Activated naive CD4-positive, alpha-beta T cell treated with anti-CD3 and anti-CD28 coated beads, Interleukin-2, amount 10 ng/mL, durations not matched to agents 7 days and 5 days (primary cell): ENCODE data around the gene PLD6.
A peak's percentile ranks its signal among the peaks of the same experiment; 100 is the strongest.

Experiments used
- CTCF ChIA-PET: fragments of 350-600 bp; sonication (Branson Sonifier 250); formaldehyde crosslinking; loops from one replicate; lab custom pipeline; 2021; ENCODE audit warnings: antibody characterized with exemption; lab: Charles Lee
- DNase-seq: peaks from one replicate; pipeline ENCODE4 v3.0.0-alpha.2; 2020
- H3K27ac Mint-ChIP-seq: one replicate; pipeline ENCODE4 v1.8.0; 2021; ENCODE audit warnings: mild to moderate bottlenecking, moderate library complexity, mixed read lengths
- H3K27me3 Mint-ChIP-seq: one replicate; pipeline ENCODE4 v1.8.0; 2021; ENCODE audit warnings: mild to moderate bottlenecking, mixed read lengths
- H3K36me3 Mint-ChIP-seq: one replicate; pipeline ENCODE4 v1.8.0; 2021; ENCODE audit warnings: mixed read lengths
- H3K4me1 Mint-ChIP-seq: one replicate; pipeline ENCODE4 v1.8.0; 2021; ENCODE audit warnings: mixed read lengths
- H3K4me3 Mint-ChIP-seq: one replicate; pipeline ENCODE4 v1.8.0; 2021; ENCODE audit warnings: mild to moderate bottlenecking, moderate library complexity, mixed read lengths
- H3K9me3 Mint-ChIP-seq: one replicate; pipeline ENCODE4 v1.8.0; 2021; ENCODE audit warnings: mixed read lengths

The PLD6 gene

GRCh38 chr17:17183744-17184143, 22.4 kb downstream of the PLD6 start:
- DNase-seq, result no peak
- H3K4me3 Mint-ChIP-seq, result peak overlapping the region; percentile 12
- H3K27me3 Mint-ChIP-seq, result no peaks in the 10 kb centered on the region
- H3K9me3 Mint-ChIP-seq, result no peaks in the 10 kb centered on the region
- peak overlapping the region; percentile 97 for H3K27ac Mint-ChIP-seq
- CTCF ChIA-PET, result interaction anchor here (1.1 kb wide), 1 partner anchor 9 kb away, joined by 3 read pairs; no protein-coding TSS in a partner anchor
- H3K4me1 Mint-ChIP-seq, result peaks cover 91% of the 10 kb centered on the region
- H3K36me3 Mint-ChIP-seq, result peaks cover 77% of the 10 kb centered on the region

- Mint-ChIP-seq H3K9me3 (no peaks in the 10 kb centered on the region), H3K27me3 (no peaks in the 10 kb centered on the region), H3K27ac (peak overlapping the region; percentile 97), H3K36me3 (peaks cover 76% of the 10 kb centered on the region), H3K4me3 (peak overlapping the region; percentile 84), H3K4me1 (peaks cover 95% of the 10 kb centered on the region)
- CTCF ChIA-PET, result interaction anchor here (1.2 to 1.3 kb wide), 2 partner anchors 8 to 27 kb away, joined by 3 to 4 read pairs; no protein-coding TSS in a partner anchor
- peak; percentile 29 for DNase-seq
Observed at GRCh38 chr17:17182598-17183136, 23.5 kb downstream of the PLD6 start.

GRCh38 chr17:17181666-17182597, 24.2 kb downstream of the PLD6 start:
- Mint-ChIP-seq H3K27ac (peak overlapping the region; percentile 97), H3K36me3 (peaks cover 79% of the 10 kb centered on the region), H3K4me1 (peaks cover 96% of the 10 kb centered on the region), H3K4me3 (peak overlapping the region; percentile 84), H3K27me3 (no peaks in the 10 kb centered on the region), H3K9me3 (no peaks in the 10 kb centered on the region)
- CTCF ChIA-PET, result interaction anchor here (1.2 to 1.3 kb wide), 2 partner anchors 9 to 26 kb away, joined by 3 to 4 read pairs; no protein-coding TSS in a partner anchor
- peak; percentile 76 for DNase-seq

GRCh38 chr17:17180741-17181525, 25.2 kb downstream of the PLD6 start:
- Mint-ChIP-seq H3K27ac (peak overlapping the region; percentile 97), H3K4me3 (peak overlapping the region; percentile 84), H3K36me3 (peaks cover 77% of the 10 kb centered on the region), H3K27me3 (no peaks in the 10 kb centered on the region), H3K4me1 (peaks cover 95% of the 10 kb centered on the region), H3K9me3 (no peaks in the 10 kb centered on the region)
- no peak for DNase-seq
- CTCF ChIA-PET, result interaction anchor here (1.3 kb wide), 1 partner anchor 25 kb away, joined by 4 read pairs; no protein-coding TSS in a partner anchor

- H3K4me1 Mint-ChIP-seq, result peaks cover 95% of the 10 kb centered on the region
- no peaks in the 10 kb centered on the region for H3K27me3 Mint-ChIP-seq
- peak overlapping the region; percentile 74 for H3K4me3 Mint-ChIP-seq
Observed at GRCh38 chr17:17180141-17180603, 26.0 kb downstream of the PLD6 start.

GRCh38 chr17:17179371-17179827, 26.7 kb downstream of the PLD6 start:
- H3K27ac Mint-ChIP-seq, result peak overlapping the region; percentile 97
- DNase-seq, result peak; percentile 50
- H3K9me3 Mint-ChIP-seq, result no peaks in the 10 kb centered on the region
- peaks cover 71% of the 10 kb centered on the region for H3K36me3 Mint-ChIP-seq
- CTCF ChIA-PET, result interaction anchor here (1.5 kb wide), 1 partner anchor 24 kb away, joined by 4 read pairs; no protein-coding TSS in a partner anchor
- peaks cover 94% of the 10 kb centered on the region for H3K4me1 Mint-ChIP-seq
- H3K27me3 Mint-ChIP-seq, result no peaks in the 10 kb centered on the region
- peak overlapping the region; percentile 74 for H3K4me3 Mint-ChIP-seq

More at GRCh38 chr17:17180141-17180603, 26.0 kb downstream of the PLD6 start:
- Mint-ChIP-seq H3K9me3 (no peaks in the 10 kb centered on the region), H3K27ac (peak overlapping the region; percentile 97), H3K36me3 (peaks cover 72% of the 10 kb centered on the region)
- CTCF ChIA-PET, result interaction anchor here (1.5 kb wide), 1 partner anchor 24 kb away, joined by 4 read pairs; no protein-coding TSS in a partner anchor
- DNase-seq, result peak; percentile 66

- CTCF ChIA-PET, result interaction anchor here (1.3 kb wide), 1 partner anchor 27 kb away, joined by 4 read pairs; no protein-coding TSS in a partner anchor
- peaks cover 76% of the 10 kb centered on the region for H3K36me3 Mint-ChIP-seq
- H3K4me1 Mint-ChIP-seq, result peaks cover 93% of the 10 kb centered on the region
- H3K9me3 Mint-ChIP-seq, result no peaks in the 10 kb centered on the region
- H3K27ac Mint-ChIP-seq, result peak overlapping the region; percentile 97
- peak overlapping the region; percentile 60 for H3K4me3 Mint-ChIP-seq
- DNase-seq, result peak; percentile 49
- H3K27me3 Mint-ChIP-seq, result no peaks in the 10 kb centered on the region
Observed at GRCh38 chr17:17177176-17177575, 29.0 kb downstream of the PLD6 start.

- Mint-ChIP-seq H3K27me3 (no peaks in the 10 kb centered on the region), H3K36me3 (peaks cover 75% of the 10 kb centered on the region), H3K4me1 (peaks cover 92% of the 10 kb centered on the region), H3K9me3 (no peaks in the 10 kb centered on the region), H3K27ac (peak overlapping the region; percentile 97), H3K4me3 (peak overlapping the region; percentile 73)
- CTCF ChIA-PET, result interaction anchor here (1.5 to 2.5 kb wide), 2 partner anchors 21 to 35 kb away, joined by 5 to 6 read pairs; no protein-coding TSS in a partner anchor
- DNase-seq, result peak; percentile 66
Observed at GRCh38 chr17:17176341-17176740, 29.8 kb downstream of the PLD6 start.

- peak; percentile 60 for DNase-seq
- H3K4me1 Mint-ChIP-seq, result peaks cover 92% of the 10 kb centered on the region
- no peaks in the 10 kb centered on the region for H3K9me3 Mint-ChIP-seq
- H3K4me3 Mint-ChIP-seq, result peak overlapping the region; percentile 73
- H3K36me3 Mint-ChIP-seq, result peaks cover 76% of the 10 kb centered on the region
- no peaks in the 10 kb centered on the region for H3K27me3 Mint-ChIP-seq
- CTCF ChIA-PET, result interaction anchor here (1.5 to 2.5 kb wide), 2 partner anchors 20 to 34 kb away, joined by 5 to 6 read pairs; no protein-coding TSS in a partner anchor
- H3K27ac Mint-ChIP-seq, result peak overlapping the region; percentile 97
Observed at GRCh38 chr17:17175917-17176316, 30.2 kb downstream of the PLD6 start.

- Mint-ChIP-seq H3K27ac (peak overlapping the region; percentile 97), H3K27me3 (no peaks in the 10 kb centered on the region), H3K4me3 (no peak overlapping the region), H3K4me1 (peaks cover 89% of the 10 kb centered on the region), H3K9me3 (no peaks in the 10 kb centered on the region), H3K36me3 (peaks cover 71% of the 10 kb centered on the region)
- CTCF ChIA-PET, result interaction anchor here (1.2 to 2.5 kb wide), 3 partner anchors 8 to 34 kb away, joined by 3 to 6 read pairs (median 5); no protein-coding TSS in a partner anchor
- DNase-seq, result no peak
Observed at GRCh38 chr17:17175340-17175739, 30.8 kb downstream of the PLD6 start.

GRCh38 chr17:17173921-17174320, 32.2 kb downstream of the PLD6 start:
- no peaks in the 10 kb centered on the region for H3K9me3 Mint-ChIP-seq
- no peak for DNase-seq
- H3K4me1 Mint-ChIP-seq, result peaks cover 81% of the 10 kb centered on the region
- H3K27ac Mint-ChIP-seq, result peak overlapping the region; percentile 83
- no peak overlapping the region for H3K4me3 Mint-ChIP-seq
- H3K27me3 Mint-ChIP-seq, result no peaks in the 10 kb centered on the region
- H3K36me3 Mint-ChIP-seq, result peaks cover 63% of the 10 kb centered on the region
- CTCF ChIA-PET, result interaction anchor here (1.2 kb wide), 1 partner anchor 10 kb away, joined by 3 read pairs; no protein-coding TSS in a partner anchor

- no peak for DNase-seq
- peaks cover 81% of the 10 kb centered on the region for H3K4me1 Mint-ChIP-seq
- no peaks in the 10 kb centered on the region for H3K27me3 Mint-ChIP-seq
- CTCF ChIA-PET, result interaction anchor here (1.0 kb wide), 1 partner anchor 18 kb away, joined by 3 read pairs; no protein-coding TSS in a partner anchor
- peak overlapping the region; percentile 83 for H3K27ac Mint-ChIP-seq
- no peak overlapping the region for H3K4me3 Mint-ChIP-seq
- H3K36me3 Mint-ChIP-seq, result peaks cover 64% of the 10 kb centered on the region
- H3K9me3 Mint-ChIP-seq, result no peaks in the 10 kb centered on the region
Observed at GRCh38 chr17:17172990-17173389, 33.1 kb downstream of the PLD6 start.
